B cell (primary cell): ENCODE results near the gene MKRN3. TPM values are rescaled to one million over a fixed set of nuclear protein-coding genes. Genes with fewer than 3 reads are reported as not detected.

Source experiments
- ATAC-seq: fragments of 200-7000 bp; cut with Tn5 transposase; one replicate; pipeline ENCODE4 v1.10.0; 2021; ENCODE audit warnings: low read depth, mild to moderate bottlenecking, moderate number of reproducible peaks, moderate library complexity
- CTCF ChIA-PET: fragments of 350-600 bp; sonication (Branson Sonifier 250); formaldehyde crosslinking; loops from one replicate; lab custom pipeline; 2021; ENCODE audit warnings: antibody characterized with exemption, inconsistent platforms; lab: Charles Lee
- POLR2A ChIA-PET: fragments of 350-600 bp; sonication (Branson Sonifier 250); formaldehyde crosslinking; loops from one replicate; lab custom pipeline; 2021; ENCODE audit warnings: antibody characterized with exemption; lab: Charles Lee
- DNase-seq: peaks from one replicate; pipeline ENCODE4 v3.0.0; 2013
- H2AFZ ChIP-seq: 2 replicates; pipeline ENCODE4 v1.6.1; 2012; ENCODE audit warnings: mild to moderate bottlenecking, low read depth, low read length; ENCODE audit not compliant: insufficient read depth, poor library complexity, severe bottlenecking
- H3K27ac ChIP-seq, 2 donors: 1 replicate in 1 of 2; 2 replicates in 1 of 2; pipeline ENCODE4 v1.5.1; 2012 to 2013; ENCODE audit warnings: low read length in 2 of 2, mild to moderate bottlenecking in 2 of 2, moderate library complexity in 1 of 2
- H3K27me3 ChIP-seq, 4 experiments: fragments of 200-600 bp in 1 of 4; sonication (generic) in 1 of 4; replicated peaks in 1 of 4; 1 replicate in 2 of 4; 2 replicates in 2 of 4; pipeline versions ENCODE4 v1.6.1 to v1.7.0; 2013 to 2016; ENCODE audit warnings: low read length in 3 of 4, mild to moderate bottlenecking in 2 of 4, mixed read lengths in 1 of 4, moderate library complexity in 1 of 4; ENCODE audit not compliant: insufficient read depth in 4 of 4, control insufficient read depth in 3 of 4; ENCODE audit errors: control extremely low read depth in 1 of 4
- H3K36me3 ChIP-seq, 2 experiments: replicated peaks in 1 of 2; 1 replicate in 1 of 2; 2 replicates in 1 of 2; pipeline versions ENCODE4 v1.6.1 to v1.7.1; 2013; ENCODE audit warnings: low read length in 1 of 2; ENCODE audit not compliant: insufficient read depth in 2 of 2, control insufficient read depth in 1 of 2; ENCODE audit errors: control extremely low read depth in 1 of 2, extremely low read depth in 1 of 2
- H3K4me1 ChIP-seq, 2 donors: fragments of 200-600 bp in 1 of 2; sonication (generic) in 1 of 2; 1 replicate in 1 of 2; 2 replicates in 1 of 2; pipeline versions ENCODE4 v1.5.1 to v1.6.1; 2013 to 2017; ENCODE audit warnings: low read length in 2 of 2; ENCODE audit not compliant: control insufficient read depth in 2 of 2, insufficient read depth in 2 of 2
- H3K4me2 ChIP-seq: replicated peaks from 2 replicates; pipeline ENCODE3; 2012; ENCODE audit warnings: mild to moderate bottlenecking, low read depth, low read length; ENCODE audit not compliant: poor library complexity, severe bottlenecking
- H3K4me3 ChIP-seq, 5 experiments: fragments of 200-600 bp in 1 of 5; sonication (generic) in 1 of 5; 1 replicate in 3 of 5; 2 replicates in 2 of 5; pipeline versions ENCODE4 v1.5.1 to v1.7.0; 2011 to 2016; ENCODE audit warnings: low read length in 4 of 5, mild to moderate bottlenecking in 4 of 5, low read depth in 2 of 5, control low read depth in 1 of 5, moderate library complexity in 1 of 5; ENCODE audit not compliant: insufficient read depth in 1 of 5; ENCODE audit errors: control extremely low read depth in 1 of 5, extremely low read depth in 1 of 5
- H3K79me2 ChIP-seq: fragments of 200-600 bp; sonication (generic); one replicate; pipeline ENCODE4 v1.6.0; 2016; ENCODE audit warnings: low read length; ENCODE audit not compliant: control insufficient read depth, insufficient read depth
- H3K9ac ChIP-seq: fragments of 200-600 bp; sonication (generic); 2 replicates; pipeline ENCODE4 v1.6.1; 2017; ENCODE audit warnings: mild to moderate bottlenecking, low read length, moderate library complexity
- H3K9me3 ChIP-seq, 3 donors: one replicate each; pipeline versions ENCODE4 v1.6.1 to v1.7.1; 2013; ENCODE audit warnings: low read length in 2 of 3; ENCODE audit not compliant: control insufficient read depth in 2 of 3, insufficient read depth in 1 of 3; ENCODE audit errors: control extremely low read depth in 1 of 3
- H4K20me1 ChIP-seq: 2 replicates; pipeline ENCODE4 v1.6.0; 2012; ENCODE audit warnings: mild to moderate bottlenecking, low read length; ENCODE audit not compliant: insufficient read depth, control insufficient read depth, poor library complexity, severe bottlenecking
- H3K27ac Mint-ChIP-seq: one replicate; pipeline ENCODE4 v1.8.0; 2021; ENCODE audit warnings: mixed read lengths
- H3K27me3 Mint-ChIP-seq: one replicate; pipeline ENCODE4 v1.8.0; 2021; ENCODE audit warnings: mixed read lengths
- H3K4me1 Mint-ChIP-seq: one replicate; pipeline ENCODE4 v1.8.0; 2021; ENCODE audit warnings: mixed read lengths
- H3K4me3 Mint-ChIP-seq: one replicate; pipeline ENCODE4 v1.8.0; 2021; ENCODE audit warnings: mixed read lengths
- H3K9me3 Mint-ChIP-seq: one replicate; pipeline ENCODE4 v1.8.0; 2022; ENCODE audit warnings: mixed read lengths; ENCODE audit not compliant: insufficient read depth
- EZH2 ChIP-seq: IDR thresholded peaks from 2 replicates; pipeline ENCODE4 v1.6.1; 2012; ENCODE audit warnings: borderline replicate concordance, low read depth, mild to moderate bottlenecking, moderate library complexity, low read length; ENCODE audit not compliant: insufficient read depth, poor library complexity, severe bottlenecking
- WGBS: methylation state at CpG from one replicate; pipeline ENCODE4 v1.1.5; 2013; ENCODE audit warnings: missing lambda C conversion rate; ENCODE audit not compliant: insufficient coverage; 5-methylcytosine and 5-hydroxymethylcytosine counted together
- intact Hi-C: fragments of 100-400 bp; cut with micrococcal nuclease; formaldehyde crosslinking; loops from one replicate; pipeline ENCODE4 v1.10.0; 2022
- polyA plus RNA-seq: library from polyadenylated mRNA; depleted of rRNA; stranded (reverse); fragments of >200 nt; gene quantifications from 2 replicates; pipeline ENCODE4 v1.2.3, GENCODE V29; 2012
- total RNA-seq, 2 donors: library from RNA; stranded (reverse); fragments of 120-200 nt in 1 of 2; gene quantifications; 1 replicate in 1 of 2; 2 replicates in 1 of 2; pipeline versions ENCODE4 v1.2.3 to v1.2.4, GENCODE V29; 2013 to 2022
- TF ChIP-seq, protein P1 (sequence below): fragments of 200-600 bp; IDR thresholded peaks from one replicate; pipeline ENCODE4 v1.8.0; 2022; ENCODE audit warnings: antibody characterized with exemption, mild to moderate bottlenecking

The MKRN3 gene
- total and polyA plus RNA-seq, 2 donors (not counting 1 experiment from before 2014, with no cell fraction given): 0.61 to 0.76 TPM

DNA sequence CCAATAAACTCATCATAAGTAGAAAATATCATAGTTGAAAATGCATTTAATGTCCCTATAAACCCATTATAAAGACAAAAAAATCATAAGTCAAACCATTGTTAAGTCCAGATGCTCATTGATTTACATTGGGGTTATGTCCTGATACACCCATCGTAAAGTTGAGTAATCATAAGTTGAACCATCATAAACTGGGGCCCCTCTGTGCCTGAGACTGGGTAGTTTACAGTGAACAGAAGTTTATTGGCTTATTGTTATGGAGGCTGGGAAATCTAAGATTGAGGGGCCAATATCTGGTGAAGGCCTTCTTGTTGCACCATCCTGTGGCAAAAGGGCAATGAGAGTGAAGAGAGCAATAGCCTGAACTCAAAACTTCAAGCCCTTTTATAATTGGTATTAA is 10.6 kb downstream of the MKRN3 start:
- H3K4me3 ChIP-seq: no peak overlapping the region
- no peak overlapping the region for H3K4me3 Mint-ChIP-seq
- no peaks in the 10 kb centered on the region for H4K20me1 ChIP-seq
- H3K4me1 Mint-ChIP-seq: no peaks in the 10 kb centered on the region
- H3K36me3 ChIP-seq: no peaks in the 10 kb centered on the region
- no peaks in the 10 kb centered on the region for H3K27me3 ChIP-seq
- ATAC-seq (no peak), DNase-seq (no peak)
- H3K9me3 Mint-ChIP-seq: no peaks in the 10 kb centered on the region
- no peaks in the 10 kb centered on the region for H3K4me1 ChIP-seq
- CTCF ChIA-PET: no interaction called here
- POLR2A ChIA-PET: no interaction called here
- WGBS: 100% methylated on average over 1 of the region's 1 CpG
- H3K27ac ChIP-seq: no peak overlapping the region
- intact Hi-C loops: no loop called here
- no peak overlapping the region for H3K27ac Mint-ChIP-seq
- no peaks in the 10 kb centered on the region for H3K27me3 Mint-ChIP-seq
- no peak overlapping the region for H3K9ac ChIP-seq
- H3K9me3 ChIP-seq: no peaks in the 10 kb centered on the region
- TF ChIP-seq, protein P1, sequence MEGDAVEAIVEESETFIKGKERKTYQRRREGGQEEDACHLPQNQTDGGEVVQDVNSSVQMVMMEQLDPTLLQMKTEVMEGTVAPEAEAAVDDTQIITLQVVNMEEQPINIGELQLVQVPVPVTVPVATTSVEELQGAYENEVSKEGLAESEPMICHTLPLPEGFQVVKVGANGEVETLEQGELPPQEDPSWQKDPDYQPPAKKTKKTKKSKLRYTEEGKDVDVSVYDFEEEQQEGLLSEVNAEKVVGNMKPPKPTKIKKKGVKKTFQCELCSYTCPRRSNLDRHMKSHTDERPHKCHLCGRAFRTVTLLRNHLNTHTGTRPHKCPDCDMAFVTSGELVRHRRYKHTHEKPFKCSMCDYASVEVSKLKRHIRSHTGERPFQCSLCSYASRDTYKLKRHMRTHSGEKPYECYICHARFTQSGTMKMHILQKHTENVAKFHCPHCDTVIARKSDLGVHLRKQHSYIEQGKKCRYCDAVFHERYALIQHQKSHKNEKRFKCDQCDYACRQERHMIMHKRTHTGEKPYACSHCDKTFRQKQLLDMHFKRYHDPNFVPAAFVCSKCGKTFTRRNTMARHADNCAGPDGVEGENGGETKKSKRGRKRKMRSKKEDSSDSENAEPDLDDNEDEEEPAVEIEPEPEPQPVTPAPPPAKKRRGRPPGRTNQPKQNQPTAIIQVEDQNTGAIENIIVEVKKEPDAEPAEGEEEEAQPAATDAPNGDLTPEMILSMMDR: no peak
- no peak for TF ChIP-seq EZH2
- no peak overlapping the region for H2AFZ ChIP-seq
- H3K79me2 ChIP-seq: no peaks in the 10 kb centered on the region
- H3K4me2 ChIP-seq: no peak overlapping the region

DNA sequence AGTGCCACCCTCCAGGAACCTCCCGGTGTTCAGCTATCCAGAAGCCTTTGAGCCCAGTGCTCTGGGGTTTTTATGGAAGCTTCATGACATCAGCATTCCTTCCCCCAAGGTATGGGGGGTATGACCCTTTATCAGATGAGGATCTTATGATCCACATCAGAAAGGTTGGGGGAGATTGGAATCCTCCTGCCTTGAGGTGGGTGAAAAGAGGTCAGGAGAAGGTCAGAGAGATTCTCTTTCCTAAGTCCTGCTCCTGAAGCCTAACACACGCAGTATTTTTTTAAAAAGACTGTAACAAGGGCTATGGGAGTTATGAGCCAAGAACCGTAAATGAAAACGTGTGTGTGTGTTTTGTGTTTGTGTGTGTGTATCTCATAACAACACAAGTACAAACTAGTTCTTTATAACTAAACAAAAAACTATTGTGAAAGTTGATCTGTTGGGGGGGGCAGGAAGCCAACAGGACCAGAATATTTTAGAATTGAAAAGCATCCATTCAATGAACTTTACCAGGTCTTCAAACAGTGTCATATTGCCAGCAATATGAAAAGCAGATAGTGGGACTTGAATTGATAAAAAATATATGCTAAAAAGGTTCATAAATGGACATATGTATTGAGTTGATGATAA is 13.2 kb downstream of the MKRN3 start:
- Histone ChIP-seq H3K4me3 (no peak overlapping the region), H3K4me1 (no peaks in the 10 kb centered on the region), H3K36me3 (no peaks in the 10 kb centered on the region), H3K9me3 (no peaks in the 10 kb centered on the region), H3K9ac (no peak overlapping the region), H3K27me3 (no peaks in the 10 kb centered on the region), H4K20me1 (no peaks in the 10 kb centered on the region), H2AFZ (no peak overlapping the region), H3K4me2 (no peak overlapping the region), H3K79me2 (no peaks in the 10 kb centered on the region), H3K27ac (no peak overlapping the region)
- Mint-ChIP-seq H3K27ac (no peak overlapping the region), H3K27me3 (no peaks in the 10 kb centered on the region), H3K4me1 (no peaks in the 10 kb centered on the region), H3K4me3 (no peak overlapping the region), H3K9me3 (no peaks in the 10 kb centered on the region)
- POLR2A ChIA-PET: no interaction called here
- CTCF ChIA-PET: no interaction called here
- no peak for TF ChIP-seq EZH2
- no peak for DNase-seq
- no peak for ATAC-seq
- intact Hi-C loops: no loop called here
- no CpG with 5 or more reads among the region's 4 CpGs for WGBS
